H1 (cell line): ENCODE results near the gene CHST9. TPM values are rescaled to one million over a fixed set of nuclear protein-coding genes. Genes with fewer than 3 reads are reported as not detected.

Source experiments
- BACH1 ChIP-seq: IDR thresholded peaks from 2 replicates; pipeline ENCODE4 v1.6.1; 2012; ENCODE audit warnings: low read length, improper control_type of control experiment
- CBX8 ChIP-seq: fragments of 300-800, 300-1000 bp; sonication (generic); IDR thresholded peaks from 2 replicates; pipeline ENCODE4 v1.7.1; 2016; ENCODE audit warnings: low read depth, low read length, borderline replicate concordance
- CHD7 ChIP-seq: fragments of 300-600 bp; sonication (generic); IDR thresholded peaks from 2 replicates; pipeline ENCODE4 v1.7.1; 2012; ENCODE audit warnings: low read length, moderate library complexity, mild to moderate bottlenecking, inconsistent platforms; ENCODE audit not compliant: insufficient replicate concordance
- polyA plus RNA-seq, 7 experiments: library from polyadenylated mRNA; depleted of rRNA in 3 of 7; stranded (reverse) in 5 of 7; unstranded in 2 of 7; fragments of >200 nt in 5 of 7; fragments of 200-250 nt in 2 of 7; gene quantifications; 1 replicate in 5 of 7; 2 replicates in 1 of 7; 4 replicates in 1 of 7; pipeline versions ENCODE4 v1.2.1 to v1.2.3, GENCODE V29; 2011 to 2013; ENCODE audit warnings: missing spikeins in 2 of 7, mixed read lengths in 2 of 7
- total RNA-seq: library from RNA; stranded (reverse); fragmentation: NEBNext Ultra II Directional; extraction: Animal tissue kit (Norgen Biotek cat#: 25700); gene quantifications from 2 replicates; pipeline ENCODE4 v1.2.1, GENCODE V29; 2021

Gene CHST9
- total and polyA plus RNA-seq, 2 of the 8 experiments (the other 6 are each of a cell fraction or from before 2014, with no cell fraction given) = 3.2 to 24.3 TPM

DNA sequence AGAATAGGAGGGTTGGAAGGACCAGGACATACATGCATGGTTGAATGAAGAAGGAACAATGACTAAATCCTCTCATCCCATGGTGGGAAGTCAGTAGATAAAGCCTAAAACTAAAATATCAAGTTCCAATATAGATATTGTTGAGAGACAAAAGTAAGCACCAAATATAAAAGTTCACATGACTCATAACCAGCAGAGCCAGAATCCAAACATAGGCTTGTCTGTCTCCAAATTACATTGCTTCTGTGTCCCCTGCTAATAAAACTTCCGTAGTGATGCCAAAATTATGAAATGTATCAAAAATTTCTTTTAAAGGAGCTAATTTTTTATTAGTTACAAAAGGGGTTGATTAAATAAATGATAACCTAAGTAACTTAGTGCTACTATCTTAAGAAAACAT lies 19.7 kb downstream of the CHST9 start (continued):
- TF ChIP-seq CHD7 (no peak), BACH1 (no peak), CBX8 (no peak)
